ENCODE data around the gene POLR1B.

GRCh38 chr2:112548980-112549379 lies 6.7 kb downstream of the POLR1B start:
- TF ChIP-seq CTCF (conservative IDR thresholded peaks at IDR 0.05; ENCODE audit: low read depth, low read length) (no peak), EZH2 (IDR thresholded peaks at IDR 0.05; ENCODE audit: low read length, unreplicated experiment) (no peak), EZH2phosphoT487 (IDR thresholded peaks at IDR 0.05; ENCODE audit: borderline replicate concordance, low read length) (no peak)
